GM19438 (cell line): ENCODE results near the gene ZFYVE21.

Experiments used
- ATAC-seq: cut with Tn5 transposase; IDR thresholded peaks from one replicate; pipeline ENCODE4 v1.9.1; 2021; ENCODE audit warnings: low read depth; ENCODE audit not compliant: unreplicated experiment

Gene ZFYVE21

GRCh38 chr14:103735439-103735814 is 19.8 kb downstream of the ZFYVE21 start:
- ATAC-seq = no peak

- ATAC-seq = no peak
These were observed 20.4 kb downstream of the ZFYVE21 start for GRCh38 chr14:103735815-103736545.

DNA sequence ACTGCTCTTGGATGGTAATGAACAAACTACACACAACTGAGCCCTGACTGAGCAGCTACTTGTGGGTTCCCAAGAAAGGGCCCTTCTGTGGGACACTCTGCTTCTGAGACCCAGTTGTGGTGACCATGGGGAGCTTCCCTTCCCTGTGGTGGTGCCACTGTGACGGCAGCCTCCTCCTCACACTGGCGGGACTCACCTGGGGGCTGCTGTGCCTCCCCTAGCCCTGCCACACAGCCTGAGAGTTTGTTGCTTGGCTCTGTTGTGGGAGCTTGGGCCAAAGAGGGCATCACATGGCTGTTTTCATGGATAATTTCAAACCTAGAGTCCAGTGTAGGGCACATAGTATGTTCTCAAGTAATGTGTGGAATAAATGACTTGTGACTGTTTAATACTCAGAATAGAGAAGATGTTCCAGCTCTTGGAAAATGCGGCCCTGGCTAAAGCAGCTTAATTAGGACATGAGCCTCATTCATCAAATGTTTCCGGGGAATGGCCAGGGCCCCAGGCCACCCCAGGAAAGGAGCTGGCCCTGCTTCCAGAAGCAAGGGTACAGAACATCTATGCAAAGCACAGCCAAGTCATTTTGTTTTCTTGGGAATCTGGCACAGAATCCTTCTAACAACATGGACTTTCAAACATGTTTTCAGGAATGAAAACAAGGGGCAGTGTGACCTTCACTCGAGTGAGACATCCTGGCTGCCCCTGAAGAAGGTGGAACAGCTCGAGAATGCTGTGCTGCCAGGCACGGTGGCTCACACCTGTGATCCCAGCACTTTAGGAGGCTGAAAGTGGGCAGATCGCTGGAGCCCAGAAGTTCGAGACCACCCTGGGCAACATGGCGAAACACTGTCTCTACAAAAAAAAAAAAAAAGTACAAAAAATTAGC is 21.2 kb downstream of the ZFYVE21 start:
- no peak for ATAC-seq

- no peak for ATAC-seq
These were observed 21.9 kb downstream of the ZFYVE21 start for GRCh38 chr14:103737432-103738045.

DNA sequence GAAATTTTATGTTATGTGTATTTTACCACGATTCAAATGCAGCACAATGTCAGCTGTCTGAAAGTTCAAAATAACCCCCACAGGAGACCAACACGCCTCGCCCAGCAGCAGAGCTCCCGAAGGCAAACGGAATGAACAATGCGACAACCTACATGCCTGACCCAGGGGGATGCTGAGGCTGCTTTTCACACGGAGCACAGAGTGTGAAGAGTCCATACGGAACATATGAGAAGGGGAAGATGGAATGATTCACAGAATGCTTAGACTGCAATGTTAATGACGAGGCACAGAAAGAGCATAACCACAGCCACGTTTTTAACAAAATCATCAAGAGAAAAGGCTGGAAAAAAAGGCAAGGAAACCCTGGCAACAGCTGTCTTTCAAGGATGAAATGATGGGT is 22.6 kb downstream of the ZFYVE21 start:
- no peak for ATAC-seq

DNA sequence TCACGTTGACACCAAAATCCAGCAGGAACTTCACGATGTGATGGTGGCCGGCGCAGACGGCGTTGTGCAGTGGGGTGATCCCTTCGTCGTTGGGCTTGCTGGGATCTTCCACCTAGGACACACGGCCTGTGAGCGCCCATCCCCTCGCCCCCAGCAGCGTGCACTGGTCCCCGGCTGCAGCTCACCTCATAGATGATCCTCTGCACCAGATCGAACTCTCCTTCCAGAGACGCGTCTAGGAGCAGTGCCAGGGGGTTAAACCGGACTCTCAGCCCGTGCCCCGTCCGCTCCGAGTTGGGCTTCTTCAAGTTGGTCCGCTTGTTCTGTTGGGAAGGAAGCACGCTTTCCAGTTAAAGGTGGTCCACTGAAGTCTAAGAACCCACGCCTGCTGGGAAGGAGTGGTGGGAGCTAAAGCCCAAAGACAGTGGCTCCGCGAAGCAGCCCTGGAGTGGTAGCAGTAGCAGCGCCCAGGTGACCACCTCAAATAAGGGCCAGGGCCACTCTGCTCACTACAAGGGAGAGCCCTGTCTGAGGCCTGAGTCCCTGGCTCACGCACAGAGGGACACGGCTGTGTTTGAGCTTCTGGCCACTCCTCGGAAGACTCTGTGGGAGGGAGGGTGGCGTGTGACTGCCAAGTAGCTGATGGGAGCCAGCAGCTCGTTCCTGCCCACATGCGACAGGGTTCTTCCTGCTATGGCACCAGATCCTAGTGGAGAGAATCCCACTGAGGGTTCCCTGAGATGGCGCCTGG is 23.3 kb downstream of the ZFYVE21 start:
- ATAC-seq = no peak

GRCh38 chr14:103739466-103739792 is 23.8 kb downstream of the ZFYVE21 start:
- no peak for ATAC-seq

GRCh38 chr14:103739793-103740501 is 24.3 kb downstream of the ZFYVE21 start:
- no peak for ATAC-seq

DNA sequence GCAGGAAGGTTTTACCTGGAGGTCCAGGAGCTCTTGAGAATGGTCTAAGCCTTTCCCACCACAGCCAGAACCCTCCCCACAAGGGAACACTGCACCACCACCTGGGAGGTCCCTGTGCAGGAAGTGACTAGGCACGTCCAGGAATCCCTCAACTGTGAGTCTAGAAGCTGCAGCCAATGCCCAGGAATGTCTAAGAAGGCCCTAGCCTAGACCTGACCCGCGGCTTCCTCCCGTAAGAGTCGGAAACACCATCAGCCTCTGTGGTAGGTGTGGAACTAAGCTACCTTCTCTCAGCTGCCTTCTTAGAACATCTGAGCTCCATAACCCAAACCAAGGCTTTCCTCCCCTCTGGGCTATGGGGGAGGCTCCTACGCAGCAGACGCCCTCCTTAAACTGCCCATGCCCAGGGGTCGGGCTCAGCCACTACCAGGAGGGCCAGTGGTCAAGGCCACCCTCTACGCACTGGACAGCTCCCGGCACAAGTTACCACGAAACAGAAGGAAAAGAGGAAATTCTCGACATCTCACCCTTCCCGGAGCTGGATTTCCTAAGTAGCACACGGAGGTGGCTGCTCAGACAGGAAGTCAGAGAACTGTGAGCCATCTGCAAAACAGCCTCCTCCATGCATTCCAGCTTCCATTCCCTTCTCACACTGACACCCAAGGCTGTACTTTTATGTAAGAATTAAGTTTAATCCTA is 25.5 kb downstream of the ZFYVE21 start:
- no peak for ATAC-seq

DNA sequence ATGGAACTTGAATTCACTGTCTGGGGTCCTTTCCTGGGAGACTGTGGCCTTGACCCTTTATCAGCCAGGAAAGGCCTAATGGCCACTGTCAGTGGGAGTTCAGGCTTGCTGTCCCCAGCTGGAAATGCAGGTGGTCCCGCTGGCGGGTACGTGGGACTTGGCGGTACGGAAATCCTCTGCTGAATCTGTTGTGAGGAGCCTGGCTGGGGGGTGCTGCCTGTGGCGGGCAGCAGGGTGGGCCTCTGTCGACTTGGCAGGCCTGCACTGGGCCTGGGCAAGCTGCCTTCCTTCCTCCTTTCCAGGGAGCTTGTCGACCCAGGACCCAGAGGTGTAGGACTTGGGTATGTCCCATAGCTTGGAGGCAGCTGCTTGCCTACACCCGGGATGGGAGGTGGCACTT is 26.3 kb downstream of the ZFYVE21 start:
- ATAC-seq = no peak

- ATAC-seq = no peak
These were observed 27.1 kb downstream of the ZFYVE21 start for GRCh38 chr14:103742499-103743255.

DNA sequence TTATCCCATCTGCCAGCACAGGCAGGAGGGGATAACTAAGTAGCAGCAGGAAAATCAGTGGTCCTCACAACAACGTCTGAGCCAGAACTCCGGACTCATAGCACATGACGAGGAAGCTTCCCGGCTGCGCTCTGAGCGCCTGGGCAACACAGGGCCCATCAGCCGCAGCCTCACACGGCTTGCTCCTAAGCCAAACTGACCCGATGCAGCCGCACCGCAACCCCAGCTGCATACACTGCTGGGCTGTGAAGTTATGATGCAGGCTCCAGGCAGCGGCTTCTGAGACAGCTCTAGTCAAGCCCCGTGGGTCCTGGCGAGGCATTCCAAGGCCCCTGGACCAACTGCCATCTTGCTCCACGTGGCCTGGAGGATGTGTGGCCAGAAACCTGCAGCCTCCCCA is 28.1 kb downstream of the ZFYVE21 start:
- no peak for ATAC-seq

DNA sequence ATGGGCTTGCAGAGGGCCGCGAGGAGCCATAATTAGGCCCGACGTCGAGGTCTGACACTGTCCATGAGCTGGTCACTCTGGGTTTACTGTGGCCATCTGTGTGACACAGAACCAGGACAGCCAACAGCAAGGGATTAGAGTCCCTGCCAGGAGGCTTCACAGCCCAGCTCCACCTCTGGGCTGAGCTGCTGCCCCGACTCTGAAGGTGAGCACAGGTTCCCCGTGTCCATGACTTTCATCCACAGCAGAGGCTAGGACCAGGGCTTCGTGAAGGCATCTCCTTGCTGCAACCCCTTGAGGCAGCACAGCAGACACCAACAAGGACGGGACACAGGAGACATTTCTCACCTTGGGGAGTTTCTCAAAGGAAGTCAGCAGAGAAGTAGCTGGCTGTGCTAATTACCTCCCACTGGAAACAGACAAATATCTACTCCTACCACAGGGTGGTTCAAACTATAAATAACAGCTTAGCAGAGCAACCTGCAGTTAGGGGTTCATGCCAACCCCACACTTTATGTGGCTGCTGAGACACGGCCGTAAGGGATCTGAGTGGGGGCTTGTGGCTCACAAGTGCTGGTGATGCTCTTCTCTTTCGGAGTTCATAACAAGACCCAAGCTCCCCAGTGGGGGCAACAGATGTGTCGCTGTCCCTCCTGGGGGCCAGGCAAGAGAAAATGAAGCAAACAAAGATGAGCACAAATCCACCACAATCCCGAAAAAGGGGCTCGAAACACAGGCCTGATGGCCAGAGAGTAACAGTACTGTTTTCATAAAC is 29.2 kb downstream of the ZFYVE21 start:
- no peak for ATAC-seq

- ATAC-seq = no peak
These were observed 29.8 kb downstream of the ZFYVE21 start for GRCh38 chr14:103745424-103745823.

GRCh38 chr14:103746701-103747100 is 31.1 kb downstream of the ZFYVE21 start:
- ATAC-seq = no peak

DNA sequence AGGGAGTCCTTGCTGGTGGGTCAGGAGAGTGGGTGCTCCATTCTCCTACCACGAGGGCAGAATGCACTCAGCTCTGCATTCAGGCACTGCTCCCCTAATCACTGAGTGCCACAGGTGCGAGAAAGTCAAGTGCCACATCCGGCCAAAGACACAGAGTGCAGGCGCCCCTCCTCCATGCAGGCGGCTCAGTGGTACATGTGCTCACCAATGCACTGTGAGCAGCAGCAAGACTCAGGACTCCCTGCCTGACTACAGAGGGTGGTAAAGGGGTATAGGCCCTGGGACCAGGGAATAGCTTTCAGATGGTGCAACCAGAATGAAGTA is 32.9 kb downstream of the ZFYVE21 start:
- ATAC-seq = no peak

- no peak for ATAC-seq
These were observed 33.8 kb downstream of the ZFYVE21 start for GRCh38 chr14:103749452-103749851.

GRCh38 chr14:103749860-103750259 is 34.2 kb downstream of the ZFYVE21 start:
- ATAC-seq = no peak
